Measurements from ENCODE around the gene AKR1B15.
"Not testable (repeated sequence)": the region's sequence is repeated elsewhere in the genome, so short reads cannot be mapped to it uniquely, and the experiment has no call there.

The AKR1B15 gene

GRCh38 chr7:134548877-134549276, at the start of gene AKR1B15:
Gene AKR1B15 (plus strand): TSS chr7:134549110. CDS start chr7:134564620, 15,510 bp downstream.
- no peak for DNase-seq

GRCh38 chr7:134500406-134500805, 48.5 kb upstream of the AKR1B15 start:
- DNase-seq, result no peak

- no peak for DNase-seq
Measured at GRCh38 chr7:134500982-134501381, 47.9 kb upstream of the AKR1B15 start.

GRCh38 chr7:134502463-134503371, 46.2 kb upstream of the AKR1B15 start:
- DNase-seq, result no peak

GRCh38 chr7:134504660-134505164, 44.2 kb upstream of the AKR1B15 start:
- no peak for DNase-seq

- DNase-seq, result no peak
Measured at GRCh38 chr7:134505856-134506255, 43.1 kb upstream of the AKR1B15 start.

GRCh38 chr7:134509010-134509409, 39.9 kb upstream of the AKR1B15 start:
- DNase-seq, result no peak

- no peak for DNase-seq
Measured at GRCh38 chr7:134510646-134511045, 38.3 kb upstream of the AKR1B15 start.

GRCh38 chr7:134512271-134512670, 36.6 kb upstream of the AKR1B15 start:
- no peak for DNase-seq

- DNase-seq, result no peak
Measured at GRCh38 chr7:134513169-134513752, 35.6 kb upstream of the AKR1B15 start.

- DNase-seq, result no peak
Measured at GRCh38 chr7:134514106-134514505, 34.8 kb upstream of the AKR1B15 start.

- DNase-seq, result peak in 1 of 2 experiments; percentile 27
Measured at GRCh38 chr7:134514663-134515062, 34.2 kb upstream of the AKR1B15 start.

GRCh38 chr7:134515569-134516468, 33.1 kb upstream of the AKR1B15 start:
- DNase-seq, result no peak

GRCh38 chr7:134520130-134520529, 28.8 kb upstream of the AKR1B15 start:
- no peak for DNase-seq

- DNase-seq, result no peak
Measured at GRCh38 chr7:134522601-134523000, 26.3 kb upstream of the AKR1B15 start.

- not testable (repeated sequence) for DNase-seq
Measured at GRCh38 chr7:134525449-134525848, 23.5 kb upstream of the AKR1B15 start.

- not testable (repeated sequence) for DNase-seq
Measured at GRCh38 chr7:134526552-134527248, 22.2 kb upstream of the AKR1B15 start.

- DNase-seq, result no peak
Measured at GRCh38 chr7:134527979-134528371, 20.9 kb upstream of the AKR1B15 start.

- DNase-seq, result no peak
Measured at GRCh38 chr7:134528749-134529148, 20.2 kb upstream of the AKR1B15 start.

- no peak for DNase-seq
Measured at GRCh38 chr7:134530460-134530859, 18.4 kb upstream of the AKR1B15 start.

GRCh38 chr7:134532180-134532953, 16.5 kb upstream of the AKR1B15 start:
- DNase-seq, result no peak

GRCh38 chr7:134532954-134533218, 16.0 kb upstream of the AKR1B15 start:
- no peak for DNase-seq

All from cerebellar nuclear complex (tissue), 1 donor.